HEK293 (cell line): ENCODE results near the gene ABCG1.

Experiments
- KLF7 ChIP-seq: fragments of 450-650 bp; formaldehyde crosslinking; IDR thresholded peaks from 2 replicates; pipeline ENCODE4 v1.5.1; 2016; ENCODE audit warnings: missing biosample characterization, missing genetic modification characterization, borderline replicate concordance
- MEIS1 ChIP-seq: sonication (generic); formaldehyde crosslinking; IDR thresholded peaks from 2 replicates; pipeline ENCODE4 v1.8.1; 2022; ENCODE audit warnings: missing genetic modification reagents, mild to moderate bottlenecking, borderline replicate concordance
- MYNN ChIP-seq: fragments of 450-650 bp; formaldehyde crosslinking; IDR thresholded peaks from 2 replicates; pipeline ENCODE4 v1.5.1; 2016; ENCODE audit warnings: missing biosample characterization, missing genetic modification characterization, borderline replicate concordance
- SALL2 ChIP-seq: fragments of 450-650 bp; formaldehyde crosslinking; IDR thresholded peaks from 2 replicates; pipeline ENCODE4 v1.5.0; 2017; ENCODE audit warnings: missing biosample characterization, mild to moderate bottlenecking, missing genetic modification characterization, borderline replicate concordance
- SP2 ChIP-seq: fragments of 450-650 bp; formaldehyde crosslinking; IDR thresholded peaks from 2 replicates; pipeline ENCODE4 v1.5.1; 2016; ENCODE audit warnings: missing biosample characterization, missing genetic modification characterization
- ZBTB17 ChIP-seq: fragments of 450-650 bp; formaldehyde crosslinking; IDR thresholded peaks from 2 replicates; pipeline ENCODE4 v1.5.1; 2016; ENCODE audit warnings: missing biosample characterization, missing genetic modification characterization
- ZFHX2 ChIP-seq: fragments of 450-650 bp; formaldehyde crosslinking; conservative IDR thresholded peaks from 2 replicates; pipeline ENCODE4 v1.5.1; 2016; ENCODE audit warnings: missing biosample characterization, missing genetic modification characterization
- ZIC2 ChIP-seq: fragments of 450-650 bp; formaldehyde crosslinking; IDR thresholded peaks from 2 replicates; pipeline ENCODE4 v1.5.1; 2016; ENCODE audit warnings: missing biosample characterization, missing genetic modification characterization
- ZNF169 ChIP-seq: fragments of 450-650 bp; formaldehyde crosslinking; IDR thresholded peaks from 2 replicates; pipeline ENCODE4 v1.5.1; 2016; ENCODE audit warnings: missing biosample characterization, missing genetic modification characterization
- ZNF211 ChIP-seq: fragments of 450-650 bp; formaldehyde crosslinking; IDR thresholded peaks from 2 replicates; pipeline ENCODE4 v1.5.1; 2016; ENCODE audit warnings: low read depth, missing biosample characterization, missing genetic modification characterization
- ZNF311 ChIP-seq: fragments of 450-650 bp; formaldehyde crosslinking; IDR thresholded peaks from 2 replicates; pipeline ENCODE4 v1.5.1; 2017; ENCODE audit warnings: missing biosample characterization, missing genetic modification characterization, borderline replicate concordance
- ZNF335 ChIP-seq: fragments of 450-650 bp; formaldehyde crosslinking; conservative IDR thresholded peaks from 2 replicates; pipeline ENCODE4 v1.5.1; 2016; ENCODE audit warnings: missing biosample characterization, missing genetic modification characterization
- ZNF341 ChIP-seq: fragments of 450-650 bp; formaldehyde crosslinking; IDR thresholded peaks from 2 replicates; pipeline ENCODE4; 2016; ENCODE audit warnings: low read depth, missing biosample characterization, missing genetic modification characterization
- ZNF366 ChIP-seq: fragments of 450-650 bp; formaldehyde crosslinking; conservative IDR thresholded peaks from 2 replicates; pipeline ENCODE4 v1.5.1; 2016; ENCODE audit warnings: missing biosample characterization, missing genetic modification characterization
- ZNF513 ChIP-seq: fragments of 450-650 bp; IDR thresholded peaks from 2 replicates; pipeline ENCODE4 v1.5.1; 2018; ENCODE audit warnings: missing biosample characterization, missing genetic modification characterization
- ZNF544 ChIP-seq: fragments of 450-650 bp; formaldehyde crosslinking; IDR thresholded peaks from 2 replicates; pipeline ENCODE4 v1.5.0; 2017; ENCODE audit warnings: missing biosample characterization, missing genetic modification characterization
- ZNF621 ChIP-seq: fragments of 450-650 bp; formaldehyde crosslinking; IDR thresholded peaks from 2 replicates; pipeline ENCODE4 v1.5.1; 2017; ENCODE audit warnings: missing biosample characterization, missing genetic modification characterization
- ZNF791 ChIP-seq: fragments of 450-650 bp; formaldehyde crosslinking; IDR thresholded peaks from 2 replicates; pipeline ENCODE4 v1.5.1; 2016; ENCODE audit warnings: missing biosample characterization, missing genetic modification characterization
- ZSCAN16 ChIP-seq: fragments of 450-650 bp; formaldehyde crosslinking; IDR thresholded peaks from 2 replicates; pipeline ENCODE4 v1.5.1; 2016; ENCODE audit warnings: missing biosample characterization, missing genetic modification characterization
- ZSCAN18 ChIP-seq: fragments of 450-650 bp; formaldehyde crosslinking; IDR thresholded peaks from 2 replicates; pipeline ENCODE4 v1.5.1; 2016; ENCODE audit warnings: missing biosample characterization, missing genetic modification characterization
- TF ChIP-seq, protein P1 (sequence below): fragments of 450-650 bp; formaldehyde crosslinking; IDR thresholded peaks from 2 replicates; pipeline ENCODE4 v1.5.1; 2017; ENCODE audit warnings: missing biosample characterization, missing genetic modification characterization
- TF ChIP-seq, protein P2 (sequence below): fragments of 450-650 bp; formaldehyde crosslinking; IDR thresholded peaks from 2 replicates; pipeline ENCODE4 v1.5.1; 2017; ENCODE audit warnings: missing biosample characterization, missing genetic modification characterization
- TF ChIP-seq, protein P3 (sequence below): fragments of 450-650 bp; formaldehyde crosslinking; IDR thresholded peaks from 2 replicates; pipeline ENCODE4 v1.5.1; 2016; ENCODE audit warnings: missing biosample characterization, missing genetic modification characterization
- TF ChIP-seq, protein P4 (sequence below): fragments of 450-650 bp; formaldehyde crosslinking; IDR thresholded peaks from 2 replicates; pipeline ENCODE4; 2016; ENCODE audit warnings: missing biosample characterization, missing genetic modification characterization
- TF ChIP-seq, protein P5 (sequence below): fragments of 450-650 bp; formaldehyde crosslinking; IDR thresholded peaks from 2 replicates; pipeline ENCODE4 v1.5.1; 2016; ENCODE audit warnings: missing biosample characterization, missing genetic modification characterization

The ABCG1 gene

GRCh38 chr21:42258150-42258884 is 39.4 kb downstream of the ABCG1 start (continued):
- TF ChIP-seq, protein P1, sequence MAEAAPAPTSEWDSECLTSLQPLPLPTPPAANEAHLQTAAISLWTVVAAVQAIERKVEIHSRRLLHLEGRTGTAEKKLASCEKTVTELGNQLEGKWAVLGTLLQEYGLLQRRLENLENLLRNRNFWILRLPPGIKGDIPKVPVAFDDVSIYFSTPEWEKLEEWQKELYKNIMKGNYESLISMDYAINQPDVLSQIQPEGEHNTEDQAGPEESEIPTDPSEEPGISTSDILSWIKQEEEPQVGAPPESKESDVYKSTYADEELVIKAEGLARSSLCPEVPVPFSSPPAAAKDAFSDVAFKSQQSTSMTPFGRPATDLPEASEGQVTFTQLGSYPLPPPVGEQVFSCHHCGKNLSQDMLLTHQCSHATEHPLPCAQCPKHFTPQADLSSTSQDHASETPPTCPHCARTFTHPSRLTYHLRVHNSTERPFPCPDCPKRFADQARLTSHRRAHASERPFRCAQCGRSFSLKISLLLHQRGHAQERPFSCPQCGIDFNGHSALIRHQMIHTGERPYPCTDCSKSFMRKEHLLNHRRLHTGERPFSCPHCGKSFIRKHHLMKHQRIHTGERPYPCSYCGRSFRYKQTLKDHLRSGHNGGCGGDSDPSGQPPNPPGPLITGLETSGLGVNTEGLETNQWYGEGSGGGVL = 0 out of 2 replicates have a peak, but pooled peaks have one; percentile 18
- TF ChIP-seq ZSCAN18 (no peak), ZNF621 (tag by site-specific recombination) (no peak), SP2 (tag by site-specific recombination) (no peak), ZNF169 (no peak), ZBTB17 (tag by site-specific recombination) (no peak), ZNF513 (tag by site-specific recombination) (no peak), MYNN (no peak), ZIC2 (peak; percentile 82), ZNF544 (tag by site-specific recombination) (no peak), KLF7 (no peak), ZFHX2 (tag by site-specific recombination) (no peak), ZNF211 (no peak), ZSCAN16 (no peak), ZNF335 (tag by site-specific recombination) (no peak), SALL2 (tag by site-specific recombination) (no peak), ZNF366 (tag by site-specific recombination) (peak; percentile 100), ZNF341 (tag by site-specific recombination) (peak; percentile 69), ZNF791 (peak; percentile 47; the same call in 1 of the 2 replicates), MEIS1 (no peak), ZNF311 (tag by site-specific recombination) (0 out of 2 replicates have a peak, but pooled peaks have one; percentile 19)
- TF ChIP-seq, protein P2, sequence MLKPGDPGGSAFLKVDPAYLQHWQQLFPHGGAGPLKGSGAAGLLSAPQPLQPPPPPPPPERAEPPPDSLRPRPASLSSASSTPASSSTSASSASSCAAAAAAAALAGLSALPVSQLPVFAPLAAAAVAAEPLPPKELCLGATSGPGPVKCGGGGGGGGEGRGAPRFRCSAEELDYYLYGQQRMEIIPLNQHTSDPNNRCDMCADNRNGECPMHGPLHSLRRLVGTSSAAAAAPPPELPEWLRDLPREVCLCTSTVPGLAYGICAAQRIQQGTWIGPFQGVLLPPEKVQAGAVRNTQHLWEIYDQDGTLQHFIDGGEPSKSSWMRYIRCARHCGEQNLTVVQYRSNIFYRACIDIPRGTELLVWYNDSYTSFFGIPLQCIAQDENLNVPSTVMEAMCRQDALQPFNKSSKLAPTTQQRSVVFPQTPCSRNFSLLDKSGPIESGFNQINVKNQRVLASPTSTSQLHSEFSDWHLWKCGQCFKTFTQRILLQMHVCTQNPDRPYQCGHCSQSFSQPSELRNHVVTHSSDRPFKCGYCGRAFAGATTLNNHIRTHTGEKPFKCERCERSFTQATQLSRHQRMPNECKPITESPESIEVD (tag by site-specific recombination) = no peak
- TF ChIP-seq, protein P3, sequence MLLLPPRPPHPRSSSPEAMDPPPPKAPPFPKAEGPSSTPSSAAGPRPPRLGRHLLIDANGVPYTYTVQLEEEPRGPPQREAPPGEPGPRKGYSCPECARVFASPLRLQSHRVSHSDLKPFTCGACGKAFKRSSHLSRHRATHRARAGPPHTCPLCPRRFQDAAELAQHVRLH = no peak
- TF ChIP-seq, protein P4, sequence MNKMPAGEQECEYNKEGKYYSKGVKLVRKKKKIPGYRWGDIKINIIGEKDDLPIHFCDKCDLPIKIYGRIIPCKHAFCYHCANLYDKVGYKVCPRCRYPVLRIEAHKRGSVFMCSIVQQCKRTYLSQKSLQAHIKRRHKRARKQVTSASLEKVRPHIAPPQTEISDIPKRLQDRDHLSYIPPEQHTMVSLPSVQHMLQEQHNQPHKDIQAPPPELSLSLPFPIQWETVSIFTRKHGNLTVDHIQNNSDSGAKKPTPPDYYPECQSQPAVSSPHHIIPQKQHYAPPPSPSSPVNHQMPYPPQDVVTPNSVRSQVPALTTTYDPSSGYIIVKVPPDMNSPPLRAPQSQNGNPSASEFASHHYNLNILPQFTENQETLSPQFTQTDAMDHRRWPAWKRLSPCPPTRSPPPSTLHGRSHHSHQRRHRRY (tag by site-specific recombination) = no peak
- TF ChIP-seq, protein P5, sequence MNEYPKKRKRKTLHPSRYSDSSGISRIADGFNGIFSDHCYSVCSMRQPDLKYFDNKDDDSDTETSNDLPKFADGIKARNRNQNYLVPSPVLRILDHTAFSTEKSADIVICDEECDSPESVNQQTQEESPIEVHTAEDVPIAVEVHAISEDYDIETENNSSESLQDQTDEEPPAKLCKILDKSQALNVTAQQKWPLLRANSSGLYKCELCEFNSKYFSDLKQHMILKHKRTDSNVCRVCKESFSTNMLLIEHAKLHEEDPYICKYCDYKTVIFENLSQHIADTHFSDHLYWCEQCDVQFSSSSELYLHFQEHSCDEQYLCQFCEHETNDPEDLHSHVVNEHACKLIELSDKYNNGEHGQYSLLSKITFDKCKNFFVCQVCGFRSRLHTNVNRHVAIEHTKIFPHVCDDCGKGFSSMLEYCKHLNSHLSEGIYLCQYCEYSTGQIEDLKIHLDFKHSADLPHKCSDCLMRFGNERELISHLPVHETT = no peak
